H9 (cell line): Measurements from ENCODE around the gene NEDD4L. TPM values are rescaled to one million over a fixed set of nuclear protein-coding genes. Genes with fewer than 3 reads are reported as not detected.

Source experiments
- DNase-seq: peaks from one replicate; pipeline ENCODE4 v3.0.0-alpha.2; 2017
- H2AFZ ChIP-seq: one replicate; pipeline ENCODE4 v1.6.1; 2013; ENCODE audit warnings: mild to moderate bottlenecking, low read length, control low read depth, moderate library complexity
- H2AK5ac ChIP-seq: 2 replicates; pipeline ENCODE4 v1.6.1; 2013; ENCODE audit warnings: low read length, control low read depth, mixed read lengths; ENCODE audit not compliant: insufficient read length
- H2BK120ac ChIP-seq: one replicate; pipeline ENCODE4 v1.6.1; 2013; ENCODE audit warnings: low read depth, mild to moderate bottlenecking, low read length, control low read depth, inconsistent platforms; ENCODE audit not compliant: poor library complexity, severe bottlenecking
- H2BK12ac ChIP-seq: 2 replicates; pipeline ENCODE4 v1.6.1; 2013; ENCODE audit warnings: low read length, control low read depth, mixed read lengths, low read depth; ENCODE audit not compliant: insufficient read length
- H2BK15ac ChIP-seq: 2 replicates; pipeline ENCODE4 v1.6.1; 2013; ENCODE audit warnings: low read depth, low read length, control low read depth
- H2BK20ac ChIP-seq: one replicate; pipeline ENCODE4 v1.6.1; 2013; ENCODE audit warnings: low read depth, mild to moderate bottlenecking, low read length, control low read depth, inconsistent platforms; ENCODE audit not compliant: poor library complexity, severe bottlenecking
- H2BK5ac ChIP-seq: 2 replicates; pipeline ENCODE4 v1.6.1; 2013; ENCODE audit warnings: low read length, control low read depth, mixed read lengths; ENCODE audit not compliant: insufficient read length
- H3K14ac ChIP-seq: 2 replicates; pipeline ENCODE4 v1.6.1; 2013; ENCODE audit warnings: low read length, control low read depth; ENCODE audit not compliant: insufficient read depth
- H3K18ac ChIP-seq: 2 replicates; pipeline ENCODE4 v1.6.1; 2013; ENCODE audit warnings: low read depth, mild to moderate bottlenecking, mixed read lengths, low read length, control low read depth; ENCODE audit not compliant: insufficient read length
- H3K23ac ChIP-seq: 2 replicates; pipeline ENCODE4 v1.6.1; 2013; ENCODE audit warnings: low read length, control low read depth, mixed read lengths, low read depth; ENCODE audit not compliant: insufficient read length
- H3K23me2 ChIP-seq: 2 replicates; pipeline ENCODE4 v1.6.1; 2013; ENCODE audit warnings: low read depth, mild to moderate bottlenecking, mixed read lengths, low read length, control low read depth; ENCODE audit not compliant: insufficient read length, poor library complexity, severe bottlenecking
- H3K27ac ChIP-seq: 2 replicates; pipeline ENCODE4 v1.5.1; 2013; ENCODE audit warnings: low read length, control low read depth, mixed read lengths, low read depth; ENCODE audit not compliant: insufficient read length
- H3K27me3 ChIP-seq: 2 replicates; pipeline ENCODE4 v1.6.1; 2013; ENCODE audit warnings: low read length, control low read depth, inconsistent platforms; ENCODE audit not compliant: insufficient read depth
- H3K4ac ChIP-seq: 2 replicates; pipeline ENCODE4 v1.6.1; 2013; ENCODE audit warnings: low read depth, mild to moderate bottlenecking, control low read depth, inconsistent platforms, low read length, moderate library complexity
- H3K4me1 ChIP-seq: 2 replicates; pipeline ENCODE4 v1.6.1; 2013; ENCODE audit warnings: low read length, control low read depth, inconsistent platforms; ENCODE audit not compliant: insufficient read depth
- H3K4me2 ChIP-seq: 2 replicates; pipeline ENCODE4 v1.6.1; 2013; ENCODE audit warnings: low read length, control low read depth, mixed read lengths; ENCODE audit not compliant: insufficient read length, insufficient read depth
- H3K56ac ChIP-seq: 2 replicates; pipeline ENCODE4 v1.6.1; 2013; ENCODE audit warnings: low read depth, mild to moderate bottlenecking, mixed read lengths, low read length, control low read depth; ENCODE audit not compliant: insufficient read length
- H3K79me1 ChIP-seq: 2 replicates; pipeline ENCODE4 v1.6.1; 2013; ENCODE audit warnings: low read depth, mild to moderate bottlenecking, moderate library complexity, low read length, control low read depth, inconsistent platforms; ENCODE audit not compliant: insufficient read depth, poor library complexity, severe bottlenecking
- H3K79me2 ChIP-seq: 2 replicates; pipeline ENCODE4 v1.6.1; 2013; ENCODE audit warnings: low read length, control low read depth, inconsistent platforms; ENCODE audit not compliant: insufficient read depth
- H3K9ac ChIP-seq: 2 replicates; pipeline ENCODE4 v1.6.1; 2013; ENCODE audit warnings: low read length, control low read depth, mixed read lengths; ENCODE audit not compliant: insufficient read length; ENCODE audit errors: extremely low read depth
- H3K9me3 ChIP-seq: one replicate; pipeline ENCODE4 v1.6.1; 2013; ENCODE audit warnings: low read depth, low read length, inconsistent platforms; ENCODE audit not compliant: control insufficient read depth
- H3T11ph ChIP-seq: one replicate; pipeline ENCODE4 v1.6.1; 2013; ENCODE audit warnings: mild to moderate bottlenecking, low read length, control low read depth, inconsistent platforms
- H4K20me1 ChIP-seq: one replicate; pipeline ENCODE4 v1.6.1; 2013; ENCODE audit not compliant: control insufficient read depth, insufficient read length, insufficient read depth
- H4K5ac ChIP-seq: 2 replicates; pipeline ENCODE4 v1.6.1; 2013; ENCODE audit warnings: low read depth, mild to moderate bottlenecking, mixed read lengths, low read length, control low read depth; ENCODE audit not compliant: insufficient read length
- H4K8ac ChIP-seq: replicated peaks from 2 replicates; pipeline ENCODE4 v1.6.1; 2013; ENCODE audit warnings: low read length, control low read depth, mixed read lengths, low read depth; ENCODE audit not compliant: insufficient read length
- H4K91ac ChIP-seq: 2 replicates; pipeline ENCODE4 v1.6.1; 2013; ENCODE audit warnings: low read depth, mild to moderate bottlenecking, moderate library complexity, mixed read lengths, low read length, control low read depth; ENCODE audit not compliant: insufficient read length
- H3K27ac Mint-ChIP-seq, 3 experiments: 2 replicates in 2 of 3; 3 replicates in 1 of 3; pipeline ENCODE4 v1.8.0; 2020 to 2021; ENCODE audit warnings: mixed read lengths in 3 of 3, mild to moderate bottlenecking in 1 of 3, moderate library complexity in 1 of 3
- H3K27me3 Mint-ChIP-seq: 2 replicates; pipeline ENCODE4 v1.8.0; 2021; ENCODE audit warnings: low read depth, mild to moderate bottlenecking, moderate library complexity, mixed read lengths
- H3K36me3 Mint-ChIP-seq, 3 experiments: 2 replicates in 2 of 3; 3 replicates in 1 of 3; pipeline ENCODE4 v1.8.0; 2020 to 2021; ENCODE audit warnings: low read depth in 3 of 3, mixed read lengths in 3 of 3; ENCODE audit not compliant: insufficient read depth in 1 of 3
- H3K4me1 Mint-ChIP-seq, 2 experiments: 2 replicates each; pipeline ENCODE4 v1.8.0; 2020; ENCODE audit warnings: mixed read lengths in 2 of 2
- H3K4me3 Mint-ChIP-seq, 2 experiments: 2 replicates in 1 of 2; 3 replicates in 1 of 2; pipeline ENCODE4 v1.8.0; 2020 to 2021; ENCODE audit warnings: mild to moderate bottlenecking in 2 of 2, mixed read lengths in 2 of 2, moderate library complexity in 1 of 2
- H3K9me3 Mint-ChIP-seq, 2 experiments: 2 replicates in 1 of 2; 3 replicates in 1 of 2; pipeline ENCODE4 v1.8.0; 2020; ENCODE audit warnings: mild to moderate bottlenecking in 2 of 2, mixed read lengths in 2 of 2, moderate library complexity in 1 of 2
- CTCF ChIP-seq: fragments of 200-600 bp; sonication (generic); conservative IDR thresholded peaks from 3 replicates; pipeline ENCODE4 v1.8.0; 2021; ENCODE audit warnings: antibody characterized with exemption, mild to moderate bottlenecking
- WGBS: extraction: QIAGEN DNeasy Blood & Tissue Kit; methylation state at CpG from one replicate; pipeline ENCODE4 v1.1.7; 2013; ENCODE audit warnings: missing lambda C conversion rate, low lambda C conversion rate, mixed read lengths; ENCODE audit not compliant: insufficient read length; ENCODE audit errors: extremely low coverage; 5-methylcytosine and 5-hydroxymethylcytosine counted together
- total RNA-seq: library from RNA; stranded (reverse); gene quantifications from 2 replicates; pipeline ENCODE4 v1.2.1, GENCODE V29; 2021

NEDD4L gene
- total RNA-seq, 1 experiment from 2014 or later, result 76.3 TPM

- H3K9me3 ChIP-seq, result no peaks in the 10 kb centered on the region
- TF ChIP-seq CTCF, result no peak
- no peak overlapping the region for H2AFZ ChIP-seq
- no peak overlapping the region; a peak in 1 of 7 replicates for H3K27ac Mint-ChIP-seq
- no peak overlapping the region for H3K18ac ChIP-seq
- no peaks in the 10 kb centered on the region for H3K23me2 ChIP-seq
- no peak overlapping the region for H3K14ac ChIP-seq
- no peaks in the 10 kb centered on the region; a peak in 1 of 7 replicates for H3K36me3 Mint-ChIP-seq
- no peak overlapping the region for H4K5ac ChIP-seq
- H3K4ac ChIP-seq, result no peak overlapping the region
- H3K79me2 ChIP-seq, result peaks cover 12% of the 10 kb centered on the region; the same call in 1 of the 2 replicates
- H3K79me1 ChIP-seq, result no peaks in the 10 kb centered on the region
- H3K4me1 ChIP-seq, result peaks cover 5% of the 10 kb centered on the region; the same call in 1 of the 2 replicates
- H2BK12ac ChIP-seq, result no peak overlapping the region
- H3K27ac ChIP-seq, result no peak overlapping the region
- H4K20me1 ChIP-seq, result no peaks in the 10 kb centered on the region
- H3K9me3 Mint-ChIP-seq, result no peaks in the 10 kb centered on the region
- H2BK5ac ChIP-seq, result no peak overlapping the region
- no peak overlapping the region for H2BK120ac ChIP-seq
- H4K91ac ChIP-seq, result no peak overlapping the region
- no peak overlapping the region for H2BK20ac ChIP-seq
- H4K8ac ChIP-seq, result no peak overlapping the region
- peaks cover 51 to 59% of the 10 kb centered on the region in 2 experiments for H3K4me1 Mint-ChIP-seq
- H3K23ac ChIP-seq, result no peak overlapping the region
- no CpG with 5 or more reads among the region's 4 CpGs for WGBS
- no peak overlapping the region for H3K56ac ChIP-seq
- no peak overlapping the region for H3T11ph ChIP-seq
- no peak overlapping the region for H2AK5ac ChIP-seq
- no peak for DNase-seq
- H3K4me2 ChIP-seq, result no peak overlapping the region
- H3K27me3 ChIP-seq, result no peaks in the 10 kb centered on the region
- no peak overlapping the region for H2BK15ac ChIP-seq
- no peak overlapping the region for H3K4me3 Mint-ChIP-seq
- no peaks in the 10 kb centered on the region for H3K27me3 Mint-ChIP-seq
- no peak overlapping the region for H3K9ac ChIP-seq
Measured at GRCh38 chr18:58211510-58211909, 167.5 kb downstream of the NEDD4L start.
